Measurements from ENCODE around the gene PFN1. TPM values are rescaled to one million over a fixed set of nuclear protein-coding genes. Genes with fewer than 3 reads are reported as not detected.

Gene PFN1
- total RNA-seq, 1 donor from 2014 or later, result 218 TPM

- DNase-seq (ENCODE audit: missing footprints) (no peak), ATAC-seq (no peak)
- intact Hi-C loops (cut with DNase I), result loop anchor here (5.0 kb wide), 1 partner anchor 62 kb away; no protein-coding TSS in a partner anchor
Measured at GRCh38 chr17:4969551-4970173, 21.3 kb upstream of the PFN1 start.

DNA sequence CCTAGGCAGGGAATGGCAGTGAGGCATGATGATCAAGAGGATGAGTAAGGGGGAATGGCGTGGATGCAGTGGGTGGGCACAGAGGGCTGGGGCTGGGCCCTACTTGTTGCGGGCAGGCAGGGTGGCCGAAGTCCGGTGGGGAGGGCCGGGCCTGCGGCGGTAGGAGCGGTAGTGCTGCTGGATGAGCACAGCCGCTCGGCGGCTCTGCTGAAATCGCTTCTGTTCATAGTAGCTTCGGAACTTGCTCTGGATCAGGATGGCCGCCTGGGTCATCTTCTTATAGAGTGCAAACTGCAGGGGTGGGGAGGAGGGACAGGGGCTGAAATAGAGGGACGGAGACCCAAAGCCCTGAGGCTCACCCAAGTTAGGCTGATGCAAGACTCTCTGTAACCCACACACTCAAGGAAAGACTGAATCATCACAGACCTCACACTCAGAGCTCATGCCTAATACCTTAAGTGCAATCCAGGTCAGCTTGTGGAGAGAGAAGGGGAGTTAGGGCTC, 20.8 kb upstream of the PFN1 start:
- ATAC-seq (no peak), DNase-seq (ENCODE audit: missing footprints) (no peak)
- intact Hi-C loops (cut with DNase I), result loop anchor here (5.0 kb wide), 1 partner anchor 62 kb away; no protein-coding TSS in a partner anchor

DNA sequence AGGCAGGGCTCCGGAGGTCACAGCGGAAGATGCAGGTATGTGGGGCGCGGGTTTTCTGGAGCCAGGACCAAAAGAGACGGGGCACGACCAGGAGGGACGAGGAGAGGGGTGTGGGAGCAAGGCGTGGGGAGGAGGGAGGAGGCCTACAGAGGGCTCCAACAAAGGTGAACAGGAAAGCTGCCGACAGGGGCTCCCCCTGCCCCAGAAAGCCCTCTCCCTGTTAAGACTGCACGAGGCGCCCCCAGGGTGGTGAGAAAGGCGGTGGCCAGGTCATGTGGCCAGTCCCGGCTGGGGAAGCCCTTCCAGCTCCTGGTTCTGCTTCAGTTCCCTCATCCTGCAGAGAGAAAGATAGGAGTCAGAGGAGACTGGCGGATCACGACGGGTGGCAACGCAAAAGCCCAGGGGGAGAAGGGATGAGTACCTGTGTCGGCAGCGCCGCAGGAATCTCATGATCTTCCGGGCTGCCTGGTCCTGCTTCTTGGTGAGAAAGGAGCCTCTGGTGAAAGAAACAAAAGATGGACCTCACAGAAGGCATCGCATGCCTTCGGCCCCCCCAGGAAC, 20.2 kb upstream of the PFN1 start:
- intact Hi-C loops (cut with DNase I), result loop anchor here (1.0 to 5.0 kb wide), 2 partner anchors 19 to 61 kb away; partner anchors contain the start of gene CAMTA2
- no peak for ATAC-seq
- DNase-seq (ENCODE audit: missing footprints), result no peak

GRCh38 chr17:4967539-4968485, 19.5 kb upstream of the PFN1 start, which contains the start of gene SPAG7:
Gene SPAG7, minus strand, starts transcription at chr17:4967817. Its CDS starts 13 bp downstream, at chr17:4967804.
- DNase-seq (ENCODE audit: missing footprints) (peak; percentile 97), ATAC-seq (peak; percentile 88)
- intact Hi-C loops (cut with DNase I), result loop anchor here (1.0 to 5.0 kb wide), 4 partner anchors 19 to 61 kb away; partner anchors contain the start of genes CAMTA2, PFN1, RNF167 and SLC25A11

- DNase-seq (ENCODE audit: missing footprints), result peak; percentile 99
- intact Hi-C loops (cut with DNase I), result loop anchor here (1.0 to 5.0 kb wide), 3 partner anchors 19 to 60 kb away; partner anchors contain the start of genes PFN1, RNF167 and SLC25A11
Measured at GRCh38 chr17:4966844-4967538, 18.7 kb upstream of the PFN1 start.

GRCh38 chr17:4965311-4965986, 17.1 kb upstream of the PFN1 start:
- ATAC-seq (no peak), DNase-seq (ENCODE audit: missing footprints) (no peak)
- intact Hi-C loops (cut with DNase I), result loop anchor here (5.0 kb wide), 1 partner anchor 58 kb away; no protein-coding TSS in a partner anchor

More at GRCh38 chr17:4966844-4967538, 18.7 kb upstream of the PFN1 start:
- peak; percentile 92 for ATAC-seq

- ATAC-seq (no peak), DNase-seq (ENCODE audit: missing footprints) (no peak)
- intact Hi-C loops (cut with DNase I), result no loop called here
Measured at GRCh38 chr17:4960279-4960922, 12.1 kb upstream of the PFN1 start.

DNA sequence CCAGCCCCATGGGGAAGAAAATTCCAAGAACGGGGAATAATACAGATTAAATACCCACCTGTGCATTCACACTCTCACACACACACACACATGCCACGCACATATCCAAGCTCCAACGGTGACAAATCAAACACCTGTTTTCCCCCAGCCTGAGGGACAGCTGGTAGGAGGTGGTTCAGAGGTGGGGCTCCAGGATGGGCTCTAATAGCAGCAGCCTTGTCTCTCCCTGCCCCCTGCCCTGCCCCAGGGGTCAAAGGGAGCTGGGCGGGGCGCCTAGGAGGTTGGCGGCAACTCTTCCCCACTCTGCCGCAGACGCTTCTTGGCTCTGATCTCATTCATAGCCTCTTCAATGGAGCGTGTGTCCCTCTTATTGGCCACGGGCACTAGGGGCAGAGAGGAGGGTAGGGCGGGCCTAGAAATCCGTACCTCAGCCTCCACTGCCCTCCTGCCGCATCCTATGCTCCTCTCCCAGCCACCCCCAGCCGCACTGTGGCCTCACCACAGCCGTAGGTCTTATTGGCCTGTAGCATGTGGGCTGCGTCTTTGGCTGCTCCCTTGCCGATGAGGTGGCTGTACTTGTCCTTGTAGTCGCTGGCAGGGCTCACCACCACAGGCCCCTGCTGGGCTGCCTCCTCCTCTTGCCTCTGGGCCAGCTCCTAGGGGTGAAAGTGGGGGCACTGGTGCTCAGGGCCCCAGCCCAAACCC, 11.1 kb upstream of the PFN1 start:
- intact Hi-C loops (cut with DNase I), result no loop called here
- ATAC-seq (no peak), DNase-seq (ENCODE audit: missing footprints) (no peak)

DNA sequence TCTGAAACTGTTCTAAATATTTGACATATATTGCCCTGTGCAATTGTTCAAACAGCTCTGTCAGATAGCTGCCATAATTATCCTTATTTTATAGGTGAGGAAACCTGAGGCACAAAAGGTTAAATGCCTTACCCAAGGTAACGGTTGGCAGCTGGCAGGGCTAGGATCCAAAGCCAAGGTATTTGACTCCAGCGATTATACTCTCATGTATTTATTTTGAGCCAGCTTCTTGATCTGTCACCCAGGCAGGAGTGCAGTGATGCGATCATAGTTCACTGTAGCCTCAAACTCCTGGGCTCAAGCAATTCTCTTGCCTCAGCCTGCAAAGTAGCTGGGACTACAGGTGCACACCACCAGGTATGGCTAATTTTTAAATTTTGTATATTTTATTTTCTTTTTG, 9.8 kb upstream of the PFN1 start:
- ATAC-seq, result no peak
- intact Hi-C loops (cut with DNase I), result no loop called here

GRCh38 chr17:4956493-4957061, 8.2 kb upstream of the PFN1 start:
- DNase-seq (ENCODE audit: missing footprints) (no peak), ATAC-seq (no peak)
- intact Hi-C loops (cut with DNase I), result no loop called here

More for the DNA sequence above, 9.8 kb upstream of the PFN1 start:
- no peak for DNase-seq (ENCODE audit: missing footprints)

- DNase-seq (ENCODE audit: missing footprints), result no peak
- intact Hi-C loops (cut with DNase I), result no loop called here
- ATAC-seq, result no peak
Measured at GRCh38 chr17:4955091-4955490, 6.8 kb upstream of the PFN1 start.

GRCh38 chr17:4953451-4953961, 5.2 kb upstream of the PFN1 start:
- intact Hi-C loops (cut with DNase I), result no loop called here
- no peak for DNase-seq (ENCODE audit: missing footprints)
- ATAC-seq, result no peak

- intact Hi-C loops (cut with DNase I), result no loop called here
- DNase-seq (ENCODE audit: missing footprints), result no peak
- ATAC-seq, result no peak
Measured at GRCh38 chr17:4951486-4951885, 3.2 kb upstream of the PFN1 start.

GRCh38 chr17:4950746-4951204, 2.4 kb upstream of the PFN1 start, which contains the start of gene ENO3:
Gene ENO3, plus strand, starts transcription at chr17:4951119. Its CDS starts 711 bp downstream, at chr17:4951830.
- intact Hi-C loops (cut with DNase I), result no loop called here
- no peak for DNase-seq (ENCODE audit: missing footprints)
- ATAC-seq, result no peak

DNA sequence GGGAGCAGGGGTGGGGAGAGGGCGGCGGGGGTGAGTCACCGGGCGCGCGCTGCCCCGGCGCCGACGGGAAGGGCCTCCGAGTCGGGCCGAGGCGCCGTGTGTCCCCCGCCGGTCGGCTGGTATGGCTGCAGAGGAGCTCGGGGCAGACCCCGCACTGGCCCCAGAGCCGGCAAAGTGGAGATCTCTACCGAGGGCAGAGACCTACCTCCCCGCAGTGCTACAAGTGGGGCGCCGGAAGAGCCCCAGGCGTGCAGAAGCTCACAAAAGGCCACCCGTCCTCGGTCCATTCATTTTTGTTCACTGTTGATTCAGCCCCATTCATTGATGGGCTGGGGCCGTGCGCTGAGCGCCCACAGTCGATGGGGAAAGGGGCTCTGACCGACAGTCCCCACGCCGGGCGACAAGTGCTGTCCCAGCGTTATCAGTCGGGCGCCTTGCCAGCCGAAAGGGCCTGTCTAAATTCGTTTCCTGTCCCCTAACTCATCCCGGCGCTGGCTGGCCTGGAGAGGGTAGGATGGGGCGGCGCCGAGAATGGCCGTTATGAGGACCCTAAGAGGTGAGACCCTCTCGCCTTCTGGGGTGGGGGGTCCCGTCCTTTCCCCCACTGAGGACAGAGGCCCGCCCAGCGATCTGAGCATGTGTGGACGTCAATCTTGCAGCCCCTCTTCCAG, 1.9 kb upstream of the PFN1 start:
- DNase-seq (ENCODE audit: missing footprints) (peak; percentile 87), ATAC-seq (no peak)
- intact Hi-C loops (cut with DNase I), result no loop called here

Measured in Right ventricle myocardium inferior (tissue), 1 donor.